ENCODE results near the gene ANKRD55.
"Not testable (repeated sequence)": the region's sequence is repeated elsewhere in the genome, so short reads cannot be mapped to it uniquely, and the experiment has no call there.

Gene ANKRD55

GRCh38 chr5:56212130-56212879, 20.8 kb downstream of the ANKRD55 start:
- in situ Hi-C loops (cut with HindIII; ENCODE audit: low sequenced_read_pairs), result no loop called here

- in situ Hi-C loops (cut with HindIII; ENCODE audit: low sequenced_read_pairs), result no loop called here
Observed at GRCh38 chr5:56211298-56211865, 21.7 kb downstream of the ANKRD55 start.

GRCh38 chr5:56208681-56209080, 24.4 kb downstream of the ANKRD55 start:
- in situ Hi-C loops (cut with HindIII; ENCODE audit: low sequenced_read_pairs), result no loop called here

- in situ Hi-C loops (cut with HindIII; ENCODE audit: low sequenced_read_pairs), result no loop called here
Observed at GRCh38 chr5:56207537-56207936, 25.6 kb downstream of the ANKRD55 start.

- in situ Hi-C loops (cut with HindIII; ENCODE audit: low sequenced_read_pairs), result no loop called here
Observed at GRCh38 chr5:56206126-56206910, 26.8 kb downstream of the ANKRD55 start.

GRCh38 chr5:56203936-56204335, 29.2 kb downstream of the ANKRD55 start:
- in situ Hi-C loops (cut with HindIII; ENCODE audit: low sequenced_read_pairs), result not testable (repeated sequence)

- in situ Hi-C loops (cut with HindIII; ENCODE audit: low sequenced_read_pairs), result no loop called here
Observed at GRCh38 chr5:56202483-56202882, 30.6 kb downstream of the ANKRD55 start.

- in situ Hi-C loops (cut with HindIII; ENCODE audit: low sequenced_read_pairs), result not testable (repeated sequence)
Observed at GRCh38 chr5:56201762-56202261, 31.3 kb downstream of the ANKRD55 start.

- in situ Hi-C loops (cut with HindIII; ENCODE audit: low sequenced_read_pairs), result no loop called here
Observed at GRCh38 chr5:56200971-56201666, 32.0 kb downstream of the ANKRD55 start.

GRCh38 chr5:56195016-56195415, 38.1 kb downstream of the ANKRD55 start:
- in situ Hi-C loops (cut with HindIII; ENCODE audit: low sequenced_read_pairs), result no loop called here

- in situ Hi-C loops (cut with HindIII; ENCODE audit: low sequenced_read_pairs), result no loop called here
Observed at GRCh38 chr5:56192246-56192645, 40.9 kb downstream of the ANKRD55 start.

- in situ Hi-C loops (cut with HindIII; ENCODE audit: low sequenced_read_pairs), result no loop called here
Observed at GRCh38 chr5:56191656-56192055, 41.5 kb downstream of the ANKRD55 start.

GRCh38 chr5:56190497-56190896, 42.6 kb downstream of the ANKRD55 start:
- in situ Hi-C loops (cut with HindIII; ENCODE audit: low sequenced_read_pairs), result no loop called here

GRCh38 chr5:56185768-56186311, 47.3 kb downstream of the ANKRD55 start:
- in situ Hi-C loops (cut with HindIII; ENCODE audit: low sequenced_read_pairs), result no loop called here

- in situ Hi-C loops (cut with HindIII; ENCODE audit: low sequenced_read_pairs), result no loop called here
Observed at GRCh38 chr5:56183506-56183905, 49.6 kb downstream of the ANKRD55 start.

GRCh38 chr5:56179442-56179841, 53.7 kb downstream of the ANKRD55 start:
- in situ Hi-C loops (cut with HindIII; ENCODE audit: low sequenced_read_pairs), result no loop called here

- in situ Hi-C loops (cut with HindIII; ENCODE audit: low sequenced_read_pairs), result no loop called here
Observed at GRCh38 chr5:56178823-56179222, 54.3 kb downstream of the ANKRD55 start.

- in situ Hi-C loops (cut with HindIII; ENCODE audit: low sequenced_read_pairs), result no loop called here
Observed at GRCh38 chr5:56176871-56177533, 56.1 kb downstream of the ANKRD55 start.

- in situ Hi-C loops (cut with HindIII; ENCODE audit: low sequenced_read_pairs), result no loop called here
Observed at GRCh38 chr5:56176155-56176798, 56.9 kb downstream of the ANKRD55 start.

GRCh38 chr5:56175488-56175887, 57.6 kb downstream of the ANKRD55 start:
- in situ Hi-C loops (cut with HindIII; ENCODE audit: low sequenced_read_pairs), result no loop called here
